C1 segment of cervical spinal cord (tissue), 14 donors: ENCODE results near the gene MPND.

Source experiments
- DNase-seq, 14 donors: peaks; one replicate each; lab custom pipeline; 2025; lab: John Stamatoyannopoulos, UW

The MPND gene

GRCh38 chr19:4378886-4379285, 35.5 kb downstream of the MPND start:
- no peak for DNase-seq

GRCh38 chr19:4379383-4380253, 36.3 kb downstream of the MPND start:
- no peak for DNase-seq

GRCh38 chr19:4380254-4380727, 36.9 kb downstream of the MPND start:
- DNase-seq = no peak

GRCh38 chr19:4385291-4386040, 42.1 kb downstream of the MPND start:
- DNase-seq = no peak

- DNase-seq = peak in 11 of 14 donors; percentile 19 to 68 (median 52)
Observed at GRCh38 chr19:4386041-4386782, 42.9 kb downstream of the MPND start.

- peak in 9 of 14 donors; percentile 9 to 67 (median 37) for DNase-seq
Observed at GRCh38 chr19:4388337-4389063, 45.1 kb downstream of the MPND start.

- no peak for DNase-seq
Observed at GRCh38 chr19:4389064-4389375, 45.7 kb downstream of the MPND start.

- no peak for DNase-seq
Observed at GRCh38 chr19:4389511-4390016, 46.2 kb downstream of the MPND start.

GRCh38 chr19:4390017-4390566, 46.7 kb downstream of the MPND start:
- DNase-seq = peak in 3 of 14 donors; percentile 13 to 30 (median 26)

GRCh38 chr19:4390567-4391305, 47.4 kb downstream of the MPND start:
- DNase-seq = peak in 1 of 14 donors; percentile 12

GRCh38 chr19:4391306-4391693, 47.9 kb downstream of the MPND start:
- no peak for DNase-seq

- DNase-seq = no peak
Observed at GRCh38 chr19:4391701-4392483, 48.5 kb downstream of the MPND start.

- peak in 3 of 14 donors; percentile 13 to 55 (median 19) for DNase-seq
Observed at GRCh38 chr19:4393947-4394590, 50.7 kb downstream of the MPND start.

- no peak for DNase-seq
Observed at GRCh38 chr19:4396949-4397783, 53.8 kb downstream of the MPND start.

GRCh38 chr19:4399812-4400134, 56.4 kb downstream of the MPND start:
- peak in 3 of 14 donors; percentile 44 to 62 (median 62) for DNase-seq

GRCh38 chr19:4400135-4400936, 57.0 kb downstream of the MPND start, which contains the start of gene SH3GL1:
TSS of gene SH3GL1 (minus strand) at chr19:4400547. CDS start at chr19:4400368, 179 bp downstream.
- peak; percentile 35 to 96 (median 86) for DNase-seq

GRCh38 chr19:4401769-4402170, 58.4 kb downstream of the MPND start:
- DNase-seq = no peak
